NCI-H1694 (cell line): ENCODE measurements around the gene IP6K3.

Experiments used
- DNase-seq: peaks from one replicate; lab custom pipeline; 2025; lab: John Stamatoyannopoulos, UW

IP6K3 gene

GRCh38 chr6:33705268-33705885 is 41.3 kb downstream of the IP6K3 start:
- DNase-seq = no peak

GRCh38 chr6:33704215-33705066 is 42.3 kb downstream of the IP6K3 start:
- no peak for DNase-seq

- peak; percentile 47 for DNase-seq
These were observed 44.2 kb downstream of the IP6K3 start for GRCh38 chr6:33702345-33702977.

GRCh38 chr6:33700391-33701050 is 46.2 kb downstream of the IP6K3 start:
- DNase-seq = peak; percentile 26

GRCh38 chr6:33699739-33700138 is 47.0 kb downstream of the IP6K3 start:
- no peak for DNase-seq

- DNase-seq = no peak
These were observed 47.6 kb downstream of the IP6K3 start for GRCh38 chr6:33699131-33699530.

GRCh38 chr6:33698494-33698893 is 48.2 kb downstream of the IP6K3 start:
- no peak for DNase-seq

- DNase-seq = no peak
These were observed 48.9 kb downstream of the IP6K3 start for GRCh38 chr6:33697845-33698244.

GRCh38 chr6:33696548-33697518 is 49.9 kb downstream of the IP6K3 start:
- DNase-seq = peak; percentile 60

GRCh38 chr6:33696076-33696475 is 50.6 kb downstream of the IP6K3 start:
- no peak for DNase-seq

GRCh38 chr6:33695451-33695887 is 51.2 kb downstream of the IP6K3 start:
- DNase-seq = peak; percentile 29

- DNase-seq = no peak
These were observed 51.7 kb downstream of the IP6K3 start for GRCh38 chr6:33694977-33695376.

GRCh38 chr6:33694401-33694931 is 52.2 kb downstream of the IP6K3 start:
- DNase-seq = peak; percentile 54

- DNase-seq = no peak
These were observed 53.3 kb downstream of the IP6K3 start for GRCh38 chr6:33693186-33694105.

- no peak for DNase-seq
These were observed 53.9 kb downstream of the IP6K3 start for GRCh38 chr6:33692760-33693158.

GRCh38 chr6:33692078-33692759 is 54.5 kb downstream of the IP6K3 start:
- DNase-seq = no peak

GRCh38 chr6:33691456-33692077 is 55.1 kb downstream of the IP6K3 start:
- DNase-seq = no peak

GRCh38 chr6:33690766-33691165 is 55.9 kb downstream of the IP6K3 start:
- DNase-seq = no peak

GRCh38 chr6:33689879-33690278 is 56.8 kb downstream of the IP6K3 start:
- no peak for DNase-seq
